ENCODE results near the gene HAS3. TPM values are rescaled to one million over a fixed set of nuclear protein-coding genes. Genes with fewer than 3 reads are reported as not detected.
A peak's percentile ranks its signal among the peaks of the same experiment; 100 is the strongest.

The HAS3 gene
- total and polyA plus RNA-seq, 2 donors (not counting 3 experiments of a cell fraction or from before 2014, with no cell fraction given), result 1.5 to 1.8 TPM

- no peak overlapping the region for H2AFZ ChIP-seq (ENCODE audit: low read depth, low read length)
- H3K9ac ChIP-seq (replicated peaks; ENCODE audit: extremely low read depth, insufficient read depth, low read length), result no peak overlapping the region
- H3K36me3 ChIP-seq (ENCODE audit: control insufficient read depth in 2 of 2, extremely low read depth in 1 of 2, insufficient read depth in 2 of 2, low read length in 2 of 2), result peaks cover 0 to 3% of the 10 kb centered on the region in 2 experiments
- H3K9me3 ChIP-seq (replicated peaks; ENCODE audit: control insufficient read depth, insufficient read depth, low read length), result no peaks in the 10 kb centered on the region
- DNase-seq (ENCODE audit: low read depth, low spot score) (peak; percentile 22), FAIRE-seq (peak; percentile 60)
- CTCF ChIA-PET, result interaction anchor here (1.2 to 2.9 kb wide), 5 partner anchors 10 to 260 kb away, joined by 3 to 13 read pairs (median 7); no protein-coding TSS in a partner anchor
- no peaks in the 10 kb centered on the region for H3K79me2 ChIP-seq (ENCODE audit: control insufficient read depth, insufficient read depth, low read length)
- intact Hi-C loops (cut with micrococcal nuclease) (loop anchor here (5.0 kb wide), 1 partner anchor 115 kb away; no protein-coding TSS in a partner anchor), dilution Hi-C loops (cut with MboI; ENCODE audit: extremely low pct_ligation_motif_present, low sequenced_read_pairs) (no loop called here)
- POLR2A ChIA-PET, result interaction anchor here (0.6 kb wide), 1 partner anchor 194 kb away, joined by 7 read pairs; no protein-coding TSS in a partner anchor
- H3K4me3 ChIP-seq (replicated peaks in 1 of 3; ENCODE audit: insufficient read depth in 1 of 3, low read depth in 1 of 3, low read length in 3 of 3), result peak overlapping the region in 1 of 3 experiments; percentile 57
- peaks cover 21% of the 10 kb centered on the region for H3K4me1 ChIP-seq (ENCODE audit: control insufficient read depth, extremely low read depth, insufficient read depth, low read length)
- H3K4me2 ChIP-seq (ENCODE audit: insufficient read depth, low read length), result peak overlapping the region; percentile 50
- H3K27me3 ChIP-seq (ENCODE audit: control insufficient read depth in 2 of 2, insufficient read depth in 2 of 2, low read length in 2 of 2), result no peaks in the 10 kb centered on the region
- no TSS peak for BruUV-seq (replicated peaks)
- H3K27ac ChIP-seq (ENCODE audit: insufficient read depth, low read depth, low read length), result no peak overlapping the region
- TF ChIP-seq JUN (IDR thresholded peaks at IDR 0.05; ENCODE audit: borderline replicate concordance, insufficient read depth, insufficient read length, low read depth) (no peak), FOS (IDR thresholded peaks at IDR 0.05; ENCODE audit: borderline replicate concordance, insufficient read depth, low read length) (no peak), GATA2 (IDR thresholded peaks at IDR 0.05; ENCODE audit: insufficient read depth, insufficient read length, low read depth, low read length) (no peak), POLR2A (IDR thresholded peaks at IDR 0.05; ENCODE audit: low read depth, low read length) (no peak), CTCF (IDR thresholded peaks at IDR 0.05; ENCODE audit: extremely low read depth in 1 of 2, insufficient read depth in 1 of 2, low read depth in 1 of 2, low read length in 2 of 2) (peak in 1 of 2 donors; percentile 7), MYC (IDR thresholded peaks at IDR 0.05; ENCODE audit: low read depth, low read length) (no peak)
- H4K20me1 ChIP-seq (replicated peaks; ENCODE audit: control insufficient read depth, extremely low read depth, insufficient read depth, low read length), result no peaks in the 10 kb centered on the region
- no peaks in the 10 kb centered on the region for H3K9me1 ChIP-seq (replicated peaks; ENCODE audit: control insufficient read depth, extremely low read depth, insufficient read depth, low read length)
These were observed 2.0 kb downstream of the HAS3 start for GRCh38 chr16:69107316-69107962.
